ENCODE measurements around the gene OR2V1. TPM values are rescaled to one million over a fixed set of nuclear protein-coding genes. Genes with fewer than 3 reads are reported as not detected.

The OR2V1 gene
- total and polyA plus RNA-seq, 2 experiments from 2014 or later = not detected

DNA sequence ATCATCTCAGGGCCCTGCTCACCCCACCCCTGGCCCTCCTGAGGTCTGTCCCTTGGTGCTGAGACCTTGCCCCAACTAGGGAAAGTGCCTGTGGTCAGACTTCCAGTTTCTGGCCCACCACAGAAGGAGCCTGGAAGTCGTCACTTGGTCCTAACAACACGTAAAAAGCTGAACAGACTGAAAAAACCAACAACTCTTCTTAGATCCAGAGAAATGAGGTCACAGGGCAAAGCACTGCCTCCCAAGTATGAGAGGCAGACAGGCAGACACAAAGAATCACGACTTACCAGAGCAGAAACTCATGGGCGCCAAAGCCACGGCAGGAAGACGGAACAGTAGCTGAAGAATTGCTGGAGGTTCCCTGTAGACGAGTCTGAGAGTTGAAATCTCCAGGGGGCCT is 38.5 kb downstream of the OR2V1 start (continued):
- TF ChIP-seq, protein P1, sequence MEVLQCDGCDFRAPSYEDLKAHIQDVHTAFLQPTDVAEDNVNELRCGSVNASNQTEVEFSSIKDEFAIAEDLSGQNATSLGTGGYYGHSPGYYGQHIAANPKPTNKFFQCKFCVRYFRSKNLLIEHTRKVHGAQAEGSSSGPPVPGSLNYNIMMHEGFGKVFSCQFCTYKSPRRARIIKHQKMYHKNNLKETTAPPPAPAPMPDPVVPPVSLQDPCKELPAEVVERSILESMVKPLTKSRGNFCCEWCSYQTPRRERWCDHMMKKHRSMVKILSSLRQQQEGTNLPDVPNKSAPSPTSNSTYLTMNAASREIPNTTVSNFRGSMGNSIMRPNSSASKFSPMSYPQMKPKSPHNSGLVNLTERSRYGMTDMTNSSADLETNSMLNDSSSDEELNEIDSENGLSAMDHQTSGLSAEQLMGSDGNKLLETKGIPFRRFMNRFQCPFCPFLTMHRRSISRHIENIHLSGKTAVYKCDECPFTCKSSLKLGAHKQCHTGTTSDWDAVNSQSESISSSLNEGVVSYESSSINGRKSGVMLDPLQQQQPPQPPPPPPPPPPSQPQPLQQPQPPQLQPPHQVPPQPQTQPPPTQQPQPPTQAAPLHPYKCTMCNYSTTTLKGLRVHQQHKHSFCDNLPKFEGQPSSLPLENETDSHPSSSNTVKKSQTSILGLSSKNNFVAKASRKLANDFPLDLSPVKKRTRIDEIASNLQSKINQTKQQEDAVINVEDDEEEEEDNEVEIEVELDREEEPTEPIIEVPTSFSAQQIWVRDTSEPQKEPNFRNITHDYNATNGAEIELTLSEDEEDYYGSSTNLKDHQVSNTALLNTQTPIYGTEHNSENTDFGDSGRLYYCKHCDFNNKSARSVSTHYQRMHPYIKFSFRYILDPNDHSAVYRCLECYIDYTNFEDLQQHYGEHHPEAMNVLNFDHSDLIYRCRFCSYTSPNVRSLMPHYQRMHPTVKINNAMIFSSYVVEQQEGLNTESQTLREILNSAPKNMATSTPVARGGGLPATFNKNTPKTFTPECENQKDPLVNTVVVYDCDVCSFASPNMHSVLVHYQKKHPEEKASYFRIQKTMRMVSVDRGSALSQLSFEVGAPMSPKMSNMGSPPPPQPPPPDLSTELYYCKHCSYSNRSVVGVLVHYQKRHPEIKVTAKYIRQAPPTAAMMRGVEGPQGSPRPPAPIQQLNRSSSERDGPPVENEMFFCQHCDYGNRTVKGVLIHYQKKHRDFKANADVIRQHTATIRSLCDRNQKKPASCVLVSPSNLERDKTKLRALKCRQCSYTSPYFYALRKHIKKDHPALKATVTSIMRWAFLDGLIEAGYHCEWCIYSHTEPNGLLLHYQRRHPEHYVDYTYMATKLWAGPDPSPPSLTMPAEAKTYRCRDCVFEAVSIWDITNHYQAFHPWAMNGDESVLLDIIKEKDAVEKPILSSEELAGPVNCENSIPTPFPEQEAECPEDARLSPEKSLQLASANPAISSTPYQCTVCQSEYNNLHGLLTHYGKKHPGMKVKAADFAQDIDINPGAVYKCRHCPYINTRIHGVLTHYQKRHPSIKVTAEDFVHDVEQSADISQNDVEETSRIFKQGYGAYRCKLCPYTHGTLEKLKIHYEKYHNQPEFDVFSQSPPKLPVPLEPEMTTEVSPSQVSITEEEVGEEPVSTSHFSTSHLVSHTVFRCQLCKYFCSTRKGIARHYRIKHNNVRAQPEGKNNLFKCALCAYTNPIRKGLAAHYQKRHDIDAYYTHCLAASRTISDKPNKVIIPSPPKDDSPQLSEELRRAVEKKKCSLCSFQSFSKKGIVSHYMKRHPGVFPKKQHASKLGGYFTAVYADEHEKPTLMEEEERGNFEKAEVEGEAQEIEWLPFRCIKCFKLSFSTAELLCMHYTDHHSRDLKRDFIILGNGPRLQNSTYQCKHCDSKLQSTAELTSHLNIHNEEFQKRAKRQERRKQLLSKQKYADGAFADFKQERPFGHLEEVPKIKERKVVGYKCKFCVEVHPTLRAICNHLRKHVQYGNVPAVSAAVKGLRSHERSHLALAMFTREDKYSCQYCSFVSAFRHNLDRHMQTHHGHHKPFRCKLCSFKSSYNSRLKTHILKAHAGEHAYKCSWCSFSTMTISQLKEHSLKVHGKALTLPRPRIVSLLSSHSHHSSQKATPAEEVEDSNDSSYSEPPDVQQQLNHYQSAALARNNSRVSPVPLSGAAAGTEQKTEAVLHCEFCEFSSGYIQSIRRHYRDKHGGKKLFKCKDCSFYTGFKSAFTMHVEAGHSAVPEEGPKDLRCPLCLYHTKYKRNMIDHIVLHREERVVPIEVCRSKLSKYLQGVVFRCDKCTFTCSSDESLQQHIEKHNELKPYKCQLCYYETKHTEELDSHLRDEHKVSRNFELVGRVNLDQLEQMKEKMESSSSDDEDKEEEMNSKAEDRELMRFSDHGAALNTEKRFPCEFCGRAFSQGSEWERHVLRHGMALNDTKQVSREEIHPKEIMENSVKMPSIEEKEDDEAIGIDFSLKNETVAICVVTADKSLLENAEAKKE (CRISPR knock-in tag; IDR thresholded peaks at IDR 0.05) = no peak
- TF ChIP-seq CTCF (conservative IDR thresholded peaks at IDR 0.05; ENCODE audit: low read depth in 2 of 2) (no peak), EZH2phosphoT487 (IDR thresholded peaks at IDR 0.05; ENCODE audit: unreplicated experiment) (no peak), CREB1 (CRISPR knock-in tag; IDR thresholded peaks at IDR 0.05; ENCODE audit: low read depth) (no peak), EZH2 (IDR thresholded peaks at IDR 0.05; ENCODE audit: low read depth, unreplicated experiment) (no peak), JUNB (IDR thresholded peaks at IDR 0.05; ENCODE audit: unreplicated experiment) (no peak)

- Histone ChIP-seq H3K9me2 (ENCODE audit: insufficient read depth) (no peaks in the 10 kb centered on the region), H3K27me3 (ENCODE audit: insufficient read depth) (peaks cover 24% of the 10 kb centered on the region), H4K20me1 (replicated peaks; ENCODE audit: insufficient read depth) (no peaks in the 10 kb centered on the region; the same call in 1 of the 2 replicates), H3K36me3 (ENCODE audit: insufficient read depth) (no peaks in the 10 kb centered on the region), H3F3A (replicated peaks; ENCODE audit: low read depth) (0 out of 2 replicates have a peak, but pooled peaks cover 4% of the 10 kb centered on the region), H3K4me1 (ENCODE audit: insufficient read depth) (peaks cover 13% of the 10 kb centered on the region; the same call in 1 of the 2 replicates), H2AFZ (no peak overlapping the region), H3K4me2 (no peak overlapping the region), H3K79me2 (replicated peaks; ENCODE audit: insufficient read depth) (no peaks in the 10 kb centered on the region), H3K4me3 (no peak overlapping the region), H3K27ac (ENCODE audit: low read depth) (no peak overlapping the region)
- Mint-ChIP-seq H3K27me3 (ENCODE audit: insufficient read depth, low read depth, poor library complexity) (peaks cover 17% of the 10 kb centered on the region), H3K27ac (no peak overlapping the region), H3K9me3 (no peaks in the 10 kb centered on the region; the same call in 2 of the 3 replicates), H3K4me3 (no peak overlapping the region), H3K4me1 (peaks cover 20% of the 10 kb centered on the region), H3K36me3 (ENCODE audit: low read depth) (no peaks in the 10 kb centered on the region)
- DNase-seq (ENCODE audit: low spot score) (peak; percentile 83), ATAC-seq (peak; percentile 89)
- TF ChIP-seq CTCF (conservative IDR thresholded peaks at IDR 0.05; ENCODE audit: low read depth in 2 of 2) (peak; percentile 70), ZNF331 (CRISPR knock-in tag; IDR thresholded peaks at IDR 0.05; ENCODE audit: low read depth) (no peak)
These were observed 42.7 kb downstream of the OR2V1 start for GRCh38 chr5:181088289-181088688.
